ENCODE measurements around the gene CRTC1.
"Not testable (repeated sequence)": the region's sequence is repeated elsewhere in the genome, so short reads cannot be mapped to it uniquely, and the experiment has no call there.

CRTC1 gene

GRCh38 chr19:18733762-18734332 lies 50.4 kb downstream of the CRTC1 start:
- not testable (repeated sequence) for DNase-seq

GRCh38 chr19:18735324-18735723 lies 51.8 kb downstream of the CRTC1 start:
- DNase-seq: no peak

- no peak for DNase-seq
Observed at GRCh38 chr19:18735752-18736151, 52.3 kb downstream of the CRTC1 start.

- DNase-seq: no peak
Observed at GRCh38 chr19:18736415-18737336, 53.2 kb downstream of the CRTC1 start.

GRCh38 chr19:18737337-18737953 lies 54.0 kb downstream of the CRTC1 start:
- DNase-seq: no peak

GRCh38 chr19:18737954-18738351 lies 54.5 kb downstream of the CRTC1 start:
- DNase-seq: no peak

- no peak for DNase-seq
Observed at GRCh38 chr19:18738961-18739690, 55.6 kb downstream of the CRTC1 start.

GRCh38 chr19:18741124-18742121 lies 57.9 kb downstream of the CRTC1 start:
- DNase-seq: no peak

- DNase-seq: no peak
Observed at GRCh38 chr19:18742324-18742723, 58.8 kb downstream of the CRTC1 start.

- no peak for DNase-seq
Observed at GRCh38 chr19:18742838-18743783, 59.6 kb downstream of the CRTC1 start.

- DNase-seq: no peak
Observed at GRCh38 chr19:18743784-18744418, 60.4 kb downstream of the CRTC1 start.

- DNase-seq: no peak
Observed at GRCh38 chr19:18745012-18745735, 61.7 kb downstream of the CRTC1 start.

GRCh38 chr19:18745931-18746330 lies 62.5 kb downstream of the CRTC1 start:
- no peak for DNase-seq

- DNase-seq: no peak
Observed at GRCh38 chr19:18746401-18747325, 63.2 kb downstream of the CRTC1 start.

- DNase-seq: no peak
Observed at GRCh38 chr19:18749362-18750231, 66.1 kb downstream of the CRTC1 start.

- no peak for DNase-seq
Observed at GRCh38 chr19:18750295-18750970, 67.0 kb downstream of the CRTC1 start.

- no peak for DNase-seq
Observed at GRCh38 chr19:18751571-18751970, 68.1 kb downstream of the CRTC1 start.
